Measurements from ENCODE around the gene SRSF3. TPM values are rescaled to one million over a fixed set of nuclear protein-coding genes. Genes with fewer than 3 reads are reported as not detected.

The SRSF3 gene
- total and polyA plus RNA-seq, 9 of the 15 experiments (the other 6 are each of a cell fraction or from before 2014, with no cell fraction given) = 337 to 1,200 (median 518) TPM

GRCh38 chr6:36547646-36548400 lies 46.3 kb upstream of the SRSF3 start (continued):
- TF ChIP-seq ZBTB12 (CRISPR knock-in tag; IDR thresholded peaks at IDR 0.05) = no peak
- TF ChIP-seq ZNF766 (CRISPR knock-in tag; conservative IDR thresholded peaks at IDR 0.05) = no peak
- TF ChIP-seq KLF13 (tag; IDR thresholded peaks at IDR 0.05; ENCODE audit: borderline replicate concordance, low read depth) = no peak
- TF ChIP-seq ZNF24 (IDR thresholded peaks at IDR 0.05) = peak; percentile 78
- no peak for TF ChIP-seq DNMT1 (IDR thresholded peaks at IDR 0.05)
- no peak for TF ChIP-seq ARID3B (CRISPR knock-in tag; IDR thresholded peaks at IDR 0.05; ENCODE audit: borderline replicate concordance)
- TF ChIP-seq ARID2 (IDR thresholded peaks at IDR 0.05) = peak; percentile 43; the same call in 1 of the 2 replicates
- TF ChIP-seq ZNF239 (CRISPR knock-in tag; IDR thresholded peaks at IDR 0.05) = no peak
- 0 out of 2 replicates have a peak, but pooled peaks have one; percentile 0 for TF ChIP-seq TOE1 (IDR thresholded peaks at IDR 0.05; ENCODE audit: borderline replicate concordance)
- no peak for TF ChIP-seq TOE1 (CRISPR knock-in tag; IDR thresholded peaks at IDR 0.05; ENCODE audit: borderline replicate concordance, low read depth)
- TF ChIP-seq ZNF133 (CRISPR knock-in tag; IDR thresholded peaks at IDR 0.05) = no peak
- TF ChIP-seq MEF2A (IDR thresholded peaks at IDR 0.05; ENCODE audit: control insufficient read depth, low read depth, low read length) = no peak
- TF ChIP-seq ZFP1 (CRISPR knock-in tag; IDR thresholded peaks at IDR 0.05) = no peak
- TF ChIP-seq E2F3 (CRISPR knock-in tag; IDR thresholded peaks at IDR 0.05) = no peak
- peak; percentile 30; the same call in 1 of the 2 replicates for TF ChIP-seq ZNF592 (IDR thresholded peaks at IDR 0.05)
